Lung (tissue), 12 donors: Measurements from ENCODE around the gene WDR1. TPM values are rescaled to one million over a fixed set of nuclear protein-coding genes. Genes with fewer than 3 reads are reported as not detected.
A peak's percentile ranks its signal among the peaks of the same experiment; 100 is the strongest.

Experiments
- ATAC-seq: fragments of 200-7000 bp; cut with Tn5 transposase; one replicate; pipeline ENCODE4 v1.9.1; 2020; ENCODE audit warnings: moderate number of reproducible peaks; ENCODE audit not compliant: insufficient read depth, low FRiP score
- DNase-seq, 3 donors: peaks; one replicate each; pipeline ENCODE4 v3.0.0-alpha.2; 2013 to 2017
- H3K27ac ChIP-seq, 2 donors: one replicate each; pipeline ENCODE4 v1.5.1; 2013; ENCODE audit warnings: mild to moderate bottlenecking in 2 of 2, moderate library complexity in 2 of 2, control low read depth in 1 of 2, inconsistent platforms in 1 of 2, low read depth in 1 of 2, low read length in 1 of 2
- H3K27me3 ChIP-seq, 3 donors: one replicate each; pipeline ENCODE4 v1.5.1; 2013; ENCODE audit warnings: low read length in 2 of 3; ENCODE audit not compliant: control insufficient read depth in 3 of 3, insufficient read depth in 3 of 3
- H3K36me3 ChIP-seq, 4 donors: one replicate each; pipeline ENCODE4 v1.5.1; 2013; ENCODE audit warnings: low read length in 4 of 4, mild to moderate bottlenecking in 1 of 4, moderate library complexity in 1 of 4; ENCODE audit not compliant: control insufficient read depth in 4 of 4, insufficient read depth in 4 of 4
- H3K4me1 ChIP-seq, 5 donors: one replicate each; pipeline ENCODE4 v1.5.1; 2013; ENCODE audit warnings: low read length in 5 of 5, mild to moderate bottlenecking in 2 of 5, moderate library complexity in 1 of 5; ENCODE audit not compliant: control insufficient read depth in 5 of 5, insufficient read depth in 5 of 5
- H3K4me3 ChIP-seq: one replicate; pipeline ENCODE4 v1.5.1; 2013; ENCODE audit warnings: mild to moderate bottlenecking, control low read depth, moderate library complexity
- H3K9ac ChIP-seq, 2 donors: one replicate each; pipeline ENCODE4 v1.5.1; 2013; ENCODE audit warnings: low read length in 2 of 2, control low read depth in 1 of 2; ENCODE audit not compliant: insufficient read depth in 1 of 2
- H3K9me3 ChIP-seq, 4 donors: one replicate each; pipeline ENCODE4 v1.5.1; 2013; ENCODE audit warnings: low read length in 3 of 4, mild to moderate bottlenecking in 1 of 4, moderate library complexity in 1 of 4; ENCODE audit not compliant: control insufficient read depth in 4 of 4, insufficient read depth in 3 of 4
- WGBS, 2 donors: extraction: QIAGEN DNeasy Blood & Tissue Kit; methylation state at CpG; one replicate each; pipeline ENCODE4 v1.1.7; 2013; 5-methylcytosine and 5-hydroxymethylcytosine counted together
- polyA plus RNA-seq, 2 donors: library from polyadenylated mRNA; stranded (reverse); fragments of 200-250 nt; gene quantifications; one replicate each; pipeline ENCODE4 v1.2.1, GENCODE V29; 2013
- total RNA-seq, 2 donors: library from RNA; depleted of rRNA in 1 of 2; stranded (reverse); fragments of >200 nt in 1 of 2; gene quantifications; one replicate each; pipeline ENCODE4 v1.2.1, GENCODE V29; 2014 to 2021
- TF ChIP-seq, protein P1 (sequence below): IDR thresholded peaks from 2 replicates; pipeline ENCODE4 v1.5.1; 2012; ENCODE audit warnings: mild to moderate bottlenecking; ENCODE audit errors: control extremely low read depth, extremely low read depth
- donor health status: control.
- donor health status: control.
- donor health status: Bipolar disorder and iron deficiency.
- donor health status: healthy.
- donor health status: DM: yes; HTN: yes; CAD: no.

The WDR1 gene
- total and polyA plus RNA-seq, 4 donors = 72.0 to 325 (median 205) TPM

DNA sequence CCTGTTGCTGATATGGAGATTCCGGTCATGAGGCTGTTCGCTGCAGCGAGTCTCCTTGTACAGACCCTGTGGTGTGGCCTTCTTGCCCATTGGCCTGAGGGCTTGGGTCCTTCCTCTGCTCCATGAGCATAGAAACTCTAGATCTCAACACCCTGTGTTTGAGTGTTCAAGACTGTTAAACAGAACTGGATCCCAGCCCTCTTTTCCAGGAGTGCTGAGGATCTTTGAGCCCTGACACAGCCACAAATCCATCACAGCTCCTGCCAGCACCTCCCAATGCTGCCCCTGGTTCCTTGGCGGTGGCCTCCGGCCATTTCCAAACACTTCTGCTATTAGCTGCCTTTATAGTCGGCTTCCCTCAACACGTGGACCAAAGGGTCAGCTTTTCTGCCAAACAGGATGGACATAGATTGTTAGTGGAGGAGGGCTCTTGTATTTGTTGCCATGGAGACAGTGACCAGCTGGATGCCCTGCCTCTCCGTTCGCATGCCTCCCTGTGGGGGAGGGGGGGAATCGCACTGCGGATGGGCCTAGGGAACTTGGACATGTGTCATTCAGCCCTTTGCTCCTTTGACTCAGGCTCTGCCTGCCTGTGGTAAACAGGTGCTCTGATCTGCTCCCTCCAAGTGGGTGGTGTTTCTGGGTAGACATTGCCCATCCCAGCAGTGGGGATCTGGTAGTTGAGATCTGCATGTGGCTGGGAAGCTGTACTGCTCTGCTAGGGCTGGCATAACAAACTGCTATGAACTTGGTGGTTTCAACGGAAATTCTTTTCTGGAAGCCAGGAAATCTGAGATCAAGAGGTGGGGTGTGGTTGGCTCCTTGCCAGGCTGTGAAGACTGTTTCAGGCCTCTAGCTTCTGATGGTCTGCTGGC, 6.9 kb upstream of the WDR1 start:
- WGBS, 2 donors = 42 to 44% methylated on average over 12 of the region's 12 CpGs
- no peaks in the 10 kb centered on the region for H3K9me3 ChIP-seq
- peaks cover 0 to 44% (median 11%) of the 10 kb centered on the region in 5 donors for H3K4me1 ChIP-seq
- H3K9ac ChIP-seq = no peak overlapping the region
- no peak overlapping the region for H3K4me3 ChIP-seq
- no peak for ATAC-seq
- DNase-seq = peak; percentile 66 to 80 (median 78)
- TF ChIP-seq, protein P1, sequence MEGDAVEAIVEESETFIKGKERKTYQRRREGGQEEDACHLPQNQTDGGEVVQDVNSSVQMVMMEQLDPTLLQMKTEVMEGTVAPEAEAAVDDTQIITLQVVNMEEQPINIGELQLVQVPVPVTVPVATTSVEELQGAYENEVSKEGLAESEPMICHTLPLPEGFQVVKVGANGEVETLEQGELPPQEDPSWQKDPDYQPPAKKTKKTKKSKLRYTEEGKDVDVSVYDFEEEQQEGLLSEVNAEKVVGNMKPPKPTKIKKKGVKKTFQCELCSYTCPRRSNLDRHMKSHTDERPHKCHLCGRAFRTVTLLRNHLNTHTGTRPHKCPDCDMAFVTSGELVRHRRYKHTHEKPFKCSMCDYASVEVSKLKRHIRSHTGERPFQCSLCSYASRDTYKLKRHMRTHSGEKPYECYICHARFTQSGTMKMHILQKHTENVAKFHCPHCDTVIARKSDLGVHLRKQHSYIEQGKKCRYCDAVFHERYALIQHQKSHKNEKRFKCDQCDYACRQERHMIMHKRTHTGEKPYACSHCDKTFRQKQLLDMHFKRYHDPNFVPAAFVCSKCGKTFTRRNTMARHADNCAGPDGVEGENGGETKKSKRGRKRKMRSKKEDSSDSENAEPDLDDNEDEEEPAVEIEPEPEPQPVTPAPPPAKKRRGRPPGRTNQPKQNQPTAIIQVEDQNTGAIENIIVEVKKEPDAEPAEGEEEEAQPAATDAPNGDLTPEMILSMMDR = no peak
- H3K27me3 ChIP-seq = no peaks in the 10 kb centered on the region
- no peaks in the 10 kb centered on the region for H3K36me3 ChIP-seq
- peak overlapping the region in 1 of 2 donors; percentile 37 for H3K27ac ChIP-seq

DNA sequence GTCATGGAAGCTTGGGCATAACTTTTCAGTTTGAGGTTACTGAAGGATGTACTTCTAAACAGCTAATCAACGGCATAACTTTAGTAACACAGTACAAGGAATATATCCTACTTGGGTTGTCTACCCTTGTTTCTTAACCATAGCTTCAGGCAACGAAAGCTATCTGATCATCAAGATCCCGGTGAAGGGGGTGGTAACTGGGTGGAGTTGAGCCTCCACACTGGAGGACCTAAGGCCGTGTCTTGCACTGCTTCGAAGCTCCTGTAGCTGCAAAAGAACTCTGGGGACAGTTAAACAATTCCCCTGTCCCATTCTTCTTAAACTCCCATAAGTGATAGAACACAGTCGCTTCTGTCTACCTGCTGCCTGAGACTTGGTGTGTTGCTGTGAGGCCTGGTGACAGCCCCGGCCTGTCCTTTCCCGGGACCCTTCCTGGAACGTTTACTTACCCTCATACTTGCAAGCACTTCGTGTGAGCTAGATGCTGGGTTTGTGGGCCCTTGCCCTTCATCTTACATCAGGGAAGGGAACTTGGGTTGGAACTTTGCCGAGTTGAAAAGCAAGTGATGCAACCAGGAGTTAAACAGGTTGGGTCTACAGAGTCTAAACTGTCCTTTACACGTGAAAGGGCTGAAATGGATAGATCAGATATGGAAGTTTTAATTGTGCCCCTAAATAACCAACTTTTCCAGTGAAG, 5.8 kb upstream of the WDR1 start:
- ATAC-seq = no peak
- Histone ChIP-seq H3K27ac (no peak overlapping the region), H3K9ac (no peak overlapping the region), H3K9me3 (no peaks in the 10 kb centered on the region), H3K27me3 (no peaks in the 10 kb centered on the region), H3K36me3 (no peaks in the 10 kb centered on the region), H3K4me3 (no peak overlapping the region), H3K4me1 (peaks cover 0 to 54% (median 11%) of the 10 kb centered on the region in 5 donors)
- no peak for DNase-seq
- TF ChIP-seq, protein P1 = no peak
- 70 to 72% methylated on average over 12 of the region's 12 CpGs for WGBS, 2 donors

DNA sequence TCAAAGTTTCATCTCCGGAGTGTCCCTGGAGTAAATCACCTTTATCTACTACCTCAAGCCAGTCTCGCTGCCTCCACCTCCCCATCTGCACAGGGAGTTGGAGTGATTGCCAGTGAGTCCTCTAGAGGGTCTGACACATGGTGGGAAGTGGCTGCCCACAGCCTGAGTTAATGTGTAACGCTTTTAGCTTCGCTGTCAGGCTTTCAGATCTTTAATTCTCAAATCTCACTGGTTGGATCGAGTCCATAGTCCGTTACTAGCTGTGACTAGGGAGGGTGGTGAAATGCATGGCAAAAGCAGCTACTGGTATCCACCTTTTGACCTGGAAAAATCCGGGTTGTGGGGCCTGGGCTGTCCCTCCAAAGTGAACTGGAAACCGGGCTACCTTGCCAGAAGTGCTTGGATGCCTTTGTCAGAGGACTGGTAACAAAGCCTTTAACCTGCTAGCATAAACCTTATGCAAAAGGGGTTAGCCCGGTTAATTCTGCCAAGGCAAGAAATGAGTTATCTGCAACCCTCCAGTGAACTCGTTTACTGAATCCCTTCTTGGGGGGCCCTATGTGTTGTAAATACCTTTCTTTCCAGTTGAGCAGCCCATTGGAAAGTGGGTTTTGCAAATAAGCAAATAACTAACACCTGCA, 5.1 kb upstream of the WDR1 start:
- ATAC-seq (no peak), DNase-seq (peak in 2 of 3 donors; percentile 26 to 40)
- H3K36me3 ChIP-seq = no peaks in the 10 kb centered on the region
- TF ChIP-seq, protein P1 = no peak
- peaks cover 0 to 55% (median 11%) of the 10 kb centered on the region in 5 donors for H3K4me1 ChIP-seq
- 52 to 59% methylated on average over 10 of the region's 10 CpGs for WGBS, 2 donors
- H3K27me3 ChIP-seq = no peaks in the 10 kb centered on the region
- H3K9me3 ChIP-seq = no peaks in the 10 kb centered on the region
- H3K4me3 ChIP-seq = no peak overlapping the region
- no peak overlapping the region for H3K9ac ChIP-seq
- H3K27ac ChIP-seq = peak overlapping the region in 1 of 2 donors; percentile 42
